HUES64 (cell line): ENCODE results near the gene PDE3B.
"Not testable (repeated sequence)": the region's sequence is repeated elsewhere in the genome, so short reads cannot be mapped to it uniquely, and the experiment has no call there.

Experiments
- H3K27ac ChIP-seq: 2 replicates; pipeline ENCODE4 v1.7.0; 2013; ENCODE audit warnings: low read depth, low read length, inconsistent platforms
- H3K27me3 ChIP-seq: 2 replicates; pipeline ENCODE4 v1.6.1; 2013; ENCODE audit warnings: mild to moderate bottlenecking, low read length; ENCODE audit not compliant: insufficient read depth
- H3K36me3 ChIP-seq: 2 replicates; pipeline ENCODE4 v1.6.1; 2013; ENCODE audit warnings: mild to moderate bottlenecking, low read length; ENCODE audit not compliant: insufficient read depth
- H3K4me1 ChIP-seq: 2 replicates; pipeline ENCODE4 v1.6.1; 2013; ENCODE audit warnings: mild to moderate bottlenecking, low read length, moderate library complexity; ENCODE audit not compliant: insufficient read depth
- H3K4me3 ChIP-seq: 2 replicates; pipeline ENCODE4 v1.5.1; 2013; ENCODE audit warnings: mild to moderate bottlenecking, low read length, moderate library complexity
- H3K9ac ChIP-seq: 2 replicates; pipeline ENCODE4 v1.6.1; 2013; ENCODE audit warnings: mild to moderate bottlenecking, low read depth, low read length
- H3K9me3 ChIP-seq: 2 replicates; pipeline ENCODE4 v1.6.1; 2013; ENCODE audit warnings: low read depth, low read length; ENCODE audit not compliant: insufficient read depth
- WGBS: fragments of 150-250, 120-280 bp; methylation state at CpG from one replicate; pipeline ENCODE4 v1.1.7; 2013; ENCODE audit warnings: missing lambda C conversion rate; 5-methylcytosine and 5-hydroxymethylcytosine counted together

Gene PDE3B

GRCh38 chr11:14715669-14716068 lies 72.1 kb downstream of the PDE3B start:
- H3K9me3 ChIP-seq, H3K9ac ChIP-seq, H3K27me3 ChIP-seq, H3K36me3 ChIP-seq, H3K4me1 ChIP-seq, H3K27ac ChIP-seq: not testable (repeated sequence)
- H3K4me3 ChIP-seq = peak overlapping the region; percentile 37; the same call in 1 of the 2 replicates
- WGBS = 66% methylated on average over 5 of the region's 11 CpGs

DNA sequence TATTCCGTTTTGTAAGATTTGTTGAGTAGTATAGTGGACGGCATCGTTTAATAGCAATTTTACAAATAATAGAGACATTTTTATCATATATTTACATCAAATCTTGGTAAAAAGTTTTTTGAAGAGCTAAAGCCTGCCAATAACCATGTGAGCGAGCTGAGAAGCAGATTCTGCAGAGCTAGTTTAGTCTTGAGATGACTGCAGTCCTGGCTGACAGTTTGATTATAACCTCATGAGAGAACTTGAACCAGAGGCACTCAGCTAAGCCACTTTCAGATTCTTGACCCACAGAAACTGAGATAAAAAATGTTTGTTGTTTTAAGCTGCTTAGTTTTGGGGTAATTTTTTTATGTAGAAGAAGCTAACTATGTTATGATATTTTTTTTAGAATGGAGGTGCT lies 78.9 kb downstream of the PDE3B start:
- Histone ChIP-seq H3K27me3 (no peaks in the 10 kb centered on the region), H3K4me1 (peaks cover 14% of the 10 kb centered on the region), H3K9ac (no peak overlapping the region), H3K36me3 (no peaks in the 10 kb centered on the region), H3K27ac (no peak overlapping the region), H3K9me3 (no peaks in the 10 kb centered on the region), H3K4me3 (no peak overlapping the region)
- 87% methylated on average over 2 of the region's 4 CpGs for WGBS

DNA sequence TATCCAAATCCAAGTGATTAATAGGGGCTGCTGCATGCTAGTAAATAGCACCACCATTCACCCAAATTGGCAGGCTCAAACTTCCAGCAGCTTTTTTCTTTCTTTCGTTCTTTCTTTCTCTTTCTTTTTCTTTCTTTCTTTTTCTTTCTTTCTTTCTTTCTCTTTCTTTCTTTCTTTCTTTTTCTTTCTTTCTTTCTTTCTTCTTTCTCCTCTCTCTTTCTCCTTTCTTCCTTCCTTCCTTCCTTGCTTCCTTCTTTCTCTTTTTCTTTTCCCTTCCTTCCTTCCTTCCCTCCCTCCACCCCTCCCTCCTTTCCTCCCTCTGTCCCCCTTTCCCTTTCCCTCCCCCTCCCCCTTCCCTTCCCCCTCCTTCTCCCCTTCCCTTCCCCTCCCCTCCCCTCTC lies 81.5 kb downstream of the PDE3B start:
- Histone ChIP-seq H3K27ac (no peak overlapping the region), H3K4me3 (no peak overlapping the region), H3K4me1 (peaks cover 14% of the 10 kb centered on the region), H3K9me3 (no peaks in the 10 kb centered on the region), H3K36me3 (no peaks in the 10 kb centered on the region), H3K9ac (no peak overlapping the region), H3K27me3 (no peaks in the 10 kb centered on the region)
- WGBS = 96% methylated on average over 1 of the region's 1 CpG

DNA sequence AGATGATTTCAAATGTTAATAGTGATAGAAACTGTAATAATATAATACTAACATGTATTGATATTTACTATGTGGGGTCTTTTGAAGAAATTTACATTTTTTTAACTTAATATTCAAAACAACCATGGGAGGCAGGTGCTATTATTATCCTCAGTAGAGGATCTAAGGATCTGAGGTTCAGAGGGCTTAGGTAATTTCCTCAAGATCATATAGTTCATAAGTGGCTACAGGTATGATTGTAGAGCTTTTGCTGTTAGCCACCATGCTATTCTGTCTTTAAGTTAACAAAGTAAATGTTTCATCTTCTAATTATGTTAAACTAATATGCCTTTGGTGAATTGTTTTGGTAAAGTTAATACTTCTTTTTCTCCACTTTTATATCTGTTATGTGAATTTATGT lies 83.6 kb downstream of the PDE3B start:
- Histone ChIP-seq H3K36me3 (no peaks in the 10 kb centered on the region), H3K4me1 (peaks cover 14% of the 10 kb centered on the region), H3K9me3 (no peaks in the 10 kb centered on the region), H3K27ac (no peak overlapping the region), H3K27me3 (no peaks in the 10 kb centered on the region), H3K9ac (no peak overlapping the region), H3K4me3 (no peak overlapping the region)

DNA sequence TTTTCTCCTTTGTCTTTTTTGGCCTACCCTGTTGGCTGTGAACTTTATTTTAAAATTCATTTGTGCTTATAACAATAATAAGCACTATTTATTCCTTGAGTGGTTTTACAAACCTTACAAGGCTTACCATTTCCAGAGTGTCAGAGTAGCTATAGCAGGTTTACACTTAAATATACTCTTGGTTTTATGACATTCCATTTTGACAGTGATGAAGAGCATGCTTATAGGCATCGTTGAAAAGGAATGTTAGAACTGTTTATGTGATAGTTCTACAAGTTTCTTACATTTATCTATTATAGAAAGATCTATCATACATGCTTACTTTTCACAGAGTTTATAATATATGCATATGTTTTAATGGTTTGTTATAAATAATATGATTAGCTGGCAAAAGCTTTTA lies 84.1 kb downstream of the PDE3B start:
- Histone ChIP-seq H3K9me3 (no peaks in the 10 kb centered on the region), H3K27me3 (no peaks in the 10 kb centered on the region), H3K4me3 (no peak overlapping the region), H3K36me3 (no peaks in the 10 kb centered on the region), H3K9ac (no peak overlapping the region), H3K27ac (no peak overlapping the region), H3K4me1 (peaks cover 15% of the 10 kb centered on the region)
- WGBS = no CpG with 5 or more reads among the region's 1 CpG

GRCh38 chr11:14740539-14740938 lies 96.9 kb downstream of the PDE3B start:
- not testable (repeated sequence) for H3K36me3 ChIP-seq, H3K9me3 ChIP-seq, H3K27me3 ChIP-seq, H3K4me3 ChIP-seq, H3K9ac ChIP-seq, H3K4me1 ChIP-seq, H3K27ac ChIP-seq
- 100% methylated on average over 2 of the region's 2 CpGs for WGBS

DNA sequence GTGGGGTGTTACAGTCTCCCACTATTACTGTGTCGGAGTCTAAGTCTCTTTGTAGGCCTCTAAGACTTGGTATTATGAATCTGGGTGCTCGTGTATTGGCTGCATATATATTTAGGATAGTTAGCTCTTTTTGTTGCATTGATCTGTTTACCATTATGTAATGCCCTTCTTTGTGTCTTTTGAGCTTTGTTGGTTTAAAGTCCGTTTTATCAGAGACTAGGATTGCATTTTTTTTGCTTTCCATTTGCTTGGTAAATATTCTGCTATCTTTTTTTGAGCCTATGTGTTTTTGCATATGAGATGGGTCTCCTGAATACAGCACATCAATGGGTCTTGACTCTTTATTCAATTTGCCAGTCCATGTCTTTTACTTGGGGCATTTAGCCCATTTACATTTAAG lies 97.6 kb downstream of the PDE3B start:
- 89% methylated on average over 3 of the region's 3 CpGs for WGBS
- no peaks in the 10 kb centered on the region for H3K4me1 ChIP-seq

GRCh38 chr11:14742849-14743559 lies 99.4 kb downstream of the PDE3B start:
- H3K27ac ChIP-seq = no peak overlapping the region
- 85% methylated on average over 5 of the region's 5 CpGs for WGBS
- H3K9me3 ChIP-seq = no peaks in the 10 kb centered on the region
- peaks cover 7% of the 10 kb centered on the region; the same call in 1 of the 2 replicates for H3K4me1 ChIP-seq
- no peaks in the 10 kb centered on the region for H3K27me3 ChIP-seq
- H3K4me3 ChIP-seq = no peak overlapping the region
- no peaks in the 10 kb centered on the region for H3K36me3 ChIP-seq
- H3K9ac ChIP-seq = no peak overlapping the region

More for the DNA sequence above, 97.6 kb downstream of the PDE3B start:
- no peaks in the 10 kb centered on the region for H3K9me3 ChIP-seq
- H3K27me3 ChIP-seq = no peaks in the 10 kb centered on the region
- no peaks in the 10 kb centered on the region for H3K36me3 ChIP-seq
- no peak overlapping the region for H3K4me3 ChIP-seq
- H3K9ac ChIP-seq = no peak overlapping the region
- no peak overlapping the region for H3K27ac ChIP-seq

DNA sequence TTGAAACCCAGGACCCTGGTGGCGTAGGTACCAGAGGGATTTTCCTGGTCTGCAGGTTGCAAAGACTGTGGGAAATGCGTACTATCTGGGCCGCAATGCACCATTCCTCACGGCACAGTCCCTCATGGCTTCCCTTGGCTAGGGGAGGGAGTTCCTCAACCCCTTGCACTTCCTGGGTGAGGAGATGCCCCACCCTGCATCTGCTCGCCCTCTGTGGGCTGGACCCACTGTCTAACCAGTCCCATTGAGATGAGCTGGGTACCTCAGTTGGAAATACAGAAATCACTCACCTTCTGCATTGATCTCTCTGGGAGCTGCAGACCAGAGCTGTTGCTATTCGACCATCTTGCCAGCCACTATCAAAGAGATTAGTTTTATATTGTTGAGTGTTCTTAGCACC lies 100.1 kb downstream of the PDE3B start:
- H3K4me3 ChIP-seq, H3K27me3 ChIP-seq, H3K9ac ChIP-seq, H3K27ac ChIP-seq, H3K4me1 ChIP-seq, H3K36me3 ChIP-seq, H3K9me3 ChIP-seq: not testable (repeated sequence)
- WGBS = 91% methylated on average over 5 of the region's 6 CpGs

DNA sequence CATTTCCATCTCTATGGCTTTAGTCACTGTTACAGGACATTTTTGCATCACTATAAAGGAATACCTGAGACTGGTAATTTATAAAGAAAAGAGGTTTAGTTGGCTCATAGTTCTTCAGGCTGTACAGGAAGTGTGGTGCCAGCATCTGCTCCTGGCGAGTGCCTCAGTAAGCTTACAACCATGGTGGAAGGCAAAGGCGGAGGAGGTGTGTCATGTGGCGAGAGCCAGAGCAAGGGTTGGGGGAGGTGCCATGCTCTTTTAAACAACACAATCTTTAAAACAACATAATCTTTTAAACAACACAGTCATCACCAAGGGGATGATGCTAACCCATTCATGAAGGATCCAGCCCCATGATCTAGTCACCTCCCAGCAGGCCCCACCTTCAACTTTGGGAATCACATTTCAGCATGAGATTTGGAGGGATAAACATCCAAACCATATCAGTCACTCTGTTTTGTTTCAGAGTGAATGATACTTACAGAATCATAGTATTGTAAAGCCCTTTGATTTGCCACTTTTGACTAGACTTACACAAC lies 103.3 kb downstream of the PDE3B start:
- no peaks in the 10 kb centered on the region for H3K36me3 ChIP-seq
- no peak overlapping the region for H3K4me3 ChIP-seq
- peaks cover 7% of the 10 kb centered on the region; the same call in 1 of the 2 replicates for H3K4me1 ChIP-seq
- H3K27me3 ChIP-seq = no peaks in the 10 kb centered on the region
- no peaks in the 10 kb centered on the region for H3K9me3 ChIP-seq
- 86% methylated on average over 3 of the region's 3 CpGs for WGBS
- H3K27ac ChIP-seq = no peak overlapping the region
- no peak overlapping the region for H3K9ac ChIP-seq

DNA sequence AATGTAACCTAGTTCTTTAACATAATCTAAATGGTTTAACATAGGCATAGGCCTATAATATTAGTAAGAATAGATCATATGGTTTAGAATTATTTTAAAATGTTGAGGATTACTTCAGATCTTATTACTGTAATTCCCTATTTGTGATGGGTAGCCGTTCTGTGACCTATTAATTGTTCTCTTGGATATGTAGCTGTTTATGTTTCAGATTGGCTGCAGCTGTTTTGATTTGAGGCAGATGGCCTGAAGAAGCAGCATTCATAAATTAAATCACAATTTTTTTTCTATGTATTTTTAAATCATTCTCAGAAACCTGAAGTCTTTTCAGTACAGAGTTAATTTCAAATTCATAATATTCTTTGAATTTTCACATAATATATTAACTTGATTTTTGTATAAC lies 104.5 kb downstream of the PDE3B start:
- H3K9me3 ChIP-seq = no peaks in the 10 kb centered on the region
- no peak overlapping the region for H3K4me3 ChIP-seq
- H3K9ac ChIP-seq = no peak overlapping the region
- H3K4me1 ChIP-seq = peaks cover 7% of the 10 kb centered on the region; the same call in 1 of the 2 replicates
- H3K27ac ChIP-seq = no peak overlapping the region
- H3K27me3 ChIP-seq = no peaks in the 10 kb centered on the region
- 100% methylated on average over 1 of the region's 1 CpG for WGBS
- H3K36me3 ChIP-seq = no peaks in the 10 kb centered on the region

- no peak overlapping the region for H3K9ac ChIP-seq
- peaks cover 7% of the 10 kb centered on the region; the same call in 1 of the 2 replicates for H3K4me1 ChIP-seq
- H3K36me3 ChIP-seq = no peaks in the 10 kb centered on the region
- no peak overlapping the region for H3K4me3 ChIP-seq
- WGBS = 91% methylated on average over 1 of the region's 1 CpG
- H3K9me3 ChIP-seq = no peaks in the 10 kb centered on the region
- no peaks in the 10 kb centered on the region for H3K27me3 ChIP-seq
- H3K27ac ChIP-seq = no peak overlapping the region
Observed at GRCh38 chr11:14750911-14751310, 107.3 kb downstream of the PDE3B start.
